ENCODE measurements around the gene BCAS1. TPM values are rescaled to one million over a fixed set of nuclear protein-coding genes. Genes with fewer than 3 reads are reported as not detected.

The BCAS1 gene
- total and polyA plus RNA-seq, 2 donors (not counting 3 experiments of a cell fraction or from before 2014, with no cell fraction given): not detected

GRCh38 chr20:54058420-54059139 lies 11.8 kb downstream of the BCAS1 start:
- intact Hi-C loops (cut with micrococcal nuclease): no loop called here
- Histone ChIP-seq H2AFZ (ENCODE audit: low read depth, low read length) (no peak overlapping the region), H3K27ac (ENCODE audit: insufficient read depth, low read depth, low read length) (no peak overlapping the region), H3K4me2 (ENCODE audit: insufficient read depth, low read length) (no peak overlapping the region), H4K20me1 (replicated peaks; ENCODE audit: control insufficient read depth, extremely low read depth, insufficient read depth, low read length) (no peaks in the 10 kb centered on the region), H3K9me3 (replicated peaks; ENCODE audit: control insufficient read depth, insufficient read depth, low read length) (no peaks in the 10 kb centered on the region), H3K4me3 (replicated peaks in 1 of 3; ENCODE audit: insufficient read depth in 1 of 3, low read depth in 1 of 3, low read length in 3 of 3) (no peak overlapping the region), H3K9me1 (replicated peaks; ENCODE audit: control insufficient read depth, extremely low read depth, insufficient read depth, low read length) (no peaks in the 10 kb centered on the region), H3K79me2 (ENCODE audit: control insufficient read depth, insufficient read depth, low read length) (no peaks in the 10 kb centered on the region), H3K36me3 (ENCODE audit: control insufficient read depth in 2 of 2, extremely low read depth in 1 of 2, insufficient read depth in 2 of 2, low read length in 2 of 2) (no peaks in the 10 kb centered on the region), H3K4me1 (ENCODE audit: control insufficient read depth, extremely low read depth, insufficient read depth, low read length) (no peaks in the 10 kb centered on the region), H3K27me3 (ENCODE audit: control insufficient read depth in 2 of 2, insufficient read depth in 2 of 2, low read length in 2 of 2) (no peaks in the 10 kb centered on the region), H3K9ac (replicated peaks; ENCODE audit: extremely low read depth, insufficient read depth, low read length) (no peak overlapping the region)
- dilution Hi-C loops (cut with MboI; ENCODE audit: extremely low pct_ligation_motif_present, low sequenced_read_pairs): no loop called here
- BruUV-seq (replicated peaks): no TSS peak
- DNase-seq (ENCODE audit: low read depth, low spot score): no peak
- TF ChIP-seq MYC (IDR thresholded peaks at IDR 0.05; ENCODE audit: low read depth, low read length) (no peak), POLR2A (IDR thresholded peaks at IDR 0.05; ENCODE audit: low read depth, low read length) (no peak), MAX (IDR thresholded peaks at IDR 0.05; ENCODE audit: insufficient read depth, insufficient read length) (no peak), GATA2 (IDR thresholded peaks at IDR 0.05; ENCODE audit: insufficient read depth, insufficient read length, low read depth, low read length) (no peak), JUN (IDR thresholded peaks at IDR 0.05; ENCODE audit: borderline replicate concordance, insufficient read depth, insufficient read length, low read depth) (no peak), CTCF (IDR thresholded peaks at IDR 0.05; ENCODE audit: extremely low read depth in 1 of 2, insufficient read depth in 1 of 2, low read depth in 1 of 2, low read length in 2 of 2) (no peak), POLR2AphosphoS5 (IDR thresholded peaks at IDR 0.05; ENCODE audit: insufficient read depth, low read depth, low read length) (no peak), EZH2 (IDR thresholded peaks at IDR 0.05; ENCODE audit: borderline replicate concordance, low read depth, low read length, severe bottlenecking) (no peak), FOS (IDR thresholded peaks at IDR 0.05; ENCODE audit: borderline replicate concordance, insufficient read depth, low read length) (no peak)
- no peak for FAIRE-seq
- POLR2A ChIA-PET: no interaction called here
- CTCF ChIA-PET: no interaction called here
